SIG-M5 (cell line): ENCODE results near the gene KRTAP21-1.
"Not testable (repeated sequence)": the region's sequence is repeated elsewhere in the genome, so short reads cannot be mapped to it uniquely, and the experiment has no call there.

Experiments used
- DNase-seq: peaks from one replicate; lab custom pipeline; 2025; lab: John Stamatoyannopoulos, UW

The KRTAP21-1 gene

DNA sequence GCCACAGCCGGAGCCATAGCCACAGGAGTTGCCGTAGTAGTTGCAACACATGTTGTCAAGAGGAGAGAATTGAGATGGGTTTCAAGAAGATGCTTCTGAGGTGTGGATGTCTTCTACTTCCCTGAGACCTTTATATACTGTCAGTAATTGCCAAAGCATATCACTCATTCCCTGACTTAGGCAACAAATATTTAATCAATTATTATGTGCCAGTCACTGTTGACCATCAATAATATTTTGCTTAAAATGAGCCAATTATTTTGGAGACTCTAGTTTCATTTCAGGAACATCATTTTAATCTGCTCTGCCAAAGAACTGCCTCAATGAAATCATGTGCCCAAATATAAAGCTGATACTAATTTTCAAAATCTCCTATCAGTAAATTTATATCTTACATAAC is at the start of gene KRTAP21-1:
Gene KRTAP21-1, minus strand, starts transcription at position 101 of the 400 bp plus-strand sequence. Its CDS starts 50 bp downstream, at position 51.
- not testable (repeated sequence) for DNase-seq

DNA sequence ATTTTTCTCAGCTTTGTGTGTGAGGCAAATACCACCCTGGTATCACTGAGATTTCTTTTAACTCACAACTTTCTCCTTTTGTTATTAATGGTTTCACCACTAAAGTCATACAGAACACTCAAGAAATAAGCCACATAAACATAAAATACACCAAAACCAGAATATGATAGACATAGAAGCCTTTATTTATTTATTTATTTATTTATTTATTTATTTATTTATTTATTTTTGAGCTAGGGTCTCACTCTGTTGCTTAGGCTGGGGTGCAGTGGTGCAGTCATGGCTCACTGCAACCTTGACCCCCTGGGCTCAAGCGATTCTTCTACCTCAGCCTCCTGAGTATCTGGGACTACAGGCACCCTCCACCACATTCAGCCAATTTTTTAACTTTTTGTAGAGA is 45.4 kb upstream of the KRTAP21-1 start:
- no peak for DNase-seq

DNA sequence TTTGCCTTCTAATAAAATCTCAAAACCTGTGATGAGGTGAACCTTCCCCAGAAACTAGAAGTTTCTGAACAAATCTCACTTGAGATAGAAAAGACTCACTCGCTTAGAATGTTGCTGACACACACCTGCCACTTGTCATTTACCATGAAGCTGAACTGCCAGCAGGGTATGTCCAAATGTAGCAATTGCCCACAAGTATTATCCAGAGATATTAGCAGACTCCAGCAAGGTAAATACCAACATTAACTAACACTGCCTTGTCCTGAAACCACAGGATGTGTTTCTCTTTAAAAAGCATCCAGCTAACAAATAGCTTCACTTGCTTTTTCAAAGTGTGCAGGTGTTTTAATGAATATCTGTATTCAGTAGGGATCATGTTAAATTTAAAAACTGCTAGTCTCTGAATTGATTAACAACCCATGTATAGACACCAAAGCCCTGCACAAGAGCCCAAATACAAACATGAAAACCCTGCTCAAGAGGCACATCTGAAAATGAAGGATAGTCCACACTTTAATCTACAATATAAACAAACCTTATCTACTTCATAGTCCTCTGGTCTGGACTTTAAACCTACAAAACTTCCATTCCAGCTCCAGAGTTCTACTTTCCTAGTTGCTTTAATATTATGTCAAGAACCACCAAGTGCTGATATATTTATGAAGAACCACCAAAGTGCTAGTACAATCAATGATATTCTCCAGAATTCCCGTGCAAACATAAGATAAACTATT is 38.5 kb upstream of the KRTAP21-1 start:
- DNase-seq, result no peak

DNA sequence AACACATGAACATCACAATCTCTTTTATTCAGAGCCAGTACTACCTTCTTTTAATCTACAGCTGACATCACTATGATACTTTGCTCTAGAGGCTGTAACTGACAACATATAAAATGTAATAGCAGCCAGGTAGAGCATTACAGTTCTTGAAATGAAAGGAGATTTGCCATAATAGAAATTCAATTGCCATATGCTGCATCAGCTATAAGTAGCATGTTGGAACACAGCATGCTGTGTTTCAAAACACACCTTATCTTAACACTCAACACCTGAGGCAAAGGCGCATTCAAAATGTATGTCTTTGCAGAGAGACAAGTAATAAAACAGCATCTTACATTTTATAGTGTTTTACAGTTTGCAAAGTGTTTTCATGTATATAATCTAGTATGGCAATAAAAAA is 24.0 kb upstream of the KRTAP21-1 start:
- no peak for DNase-seq

DNA sequence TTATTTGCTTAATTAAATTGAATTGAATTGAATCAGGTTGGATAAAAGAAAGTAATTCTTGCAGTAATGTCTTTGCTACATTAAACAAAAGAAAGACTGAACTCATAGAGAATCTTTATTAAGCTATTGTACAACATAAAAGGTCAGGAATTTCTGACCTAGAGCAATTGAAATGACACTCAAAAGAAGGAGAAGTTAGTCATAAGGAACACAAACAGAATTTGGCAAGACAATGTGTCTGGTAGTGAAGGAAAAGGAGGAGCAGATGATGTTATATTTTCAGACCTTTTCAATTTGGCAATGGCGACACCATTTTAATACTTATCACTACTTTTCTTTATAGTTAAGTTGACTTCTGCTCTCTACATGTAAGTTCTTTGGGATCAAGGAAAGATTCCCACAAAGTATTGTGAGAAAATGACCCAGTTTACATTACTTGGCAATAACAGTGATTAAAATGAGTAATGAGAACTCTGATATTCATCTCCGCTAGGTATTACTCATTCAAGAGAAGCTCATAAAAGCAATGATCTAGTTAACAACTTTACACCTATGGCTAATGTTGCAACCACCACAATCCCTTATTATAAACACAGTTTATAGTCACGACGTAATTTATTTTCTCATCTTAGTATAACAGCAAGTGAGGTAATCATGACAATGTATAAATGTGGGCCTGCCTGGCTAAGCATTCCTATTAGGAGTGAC is 14.7 kb upstream of the KRTAP21-1 start:
- no peak for DNase-seq

DNA sequence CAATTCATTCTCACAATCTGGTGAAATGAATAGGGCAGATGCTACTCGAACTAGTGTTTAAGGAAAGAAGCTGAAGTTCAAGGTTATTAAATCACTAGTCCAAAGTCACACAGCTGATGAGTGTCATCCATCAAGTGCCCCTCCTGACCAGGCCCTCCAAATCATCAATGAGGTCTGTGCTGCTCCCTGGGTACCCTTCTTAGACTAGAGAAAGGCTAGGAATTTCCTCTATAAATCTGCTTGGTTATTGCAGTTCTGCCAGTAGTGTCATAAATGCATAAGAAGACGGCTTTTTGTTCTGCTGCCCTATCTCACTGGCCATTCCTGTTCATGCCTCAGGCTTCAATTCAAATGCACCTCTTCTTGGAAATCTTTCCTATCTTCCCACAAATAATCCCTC is 5.5 kb upstream of the KRTAP21-1 start:
- no peak for DNase-seq

DNA sequence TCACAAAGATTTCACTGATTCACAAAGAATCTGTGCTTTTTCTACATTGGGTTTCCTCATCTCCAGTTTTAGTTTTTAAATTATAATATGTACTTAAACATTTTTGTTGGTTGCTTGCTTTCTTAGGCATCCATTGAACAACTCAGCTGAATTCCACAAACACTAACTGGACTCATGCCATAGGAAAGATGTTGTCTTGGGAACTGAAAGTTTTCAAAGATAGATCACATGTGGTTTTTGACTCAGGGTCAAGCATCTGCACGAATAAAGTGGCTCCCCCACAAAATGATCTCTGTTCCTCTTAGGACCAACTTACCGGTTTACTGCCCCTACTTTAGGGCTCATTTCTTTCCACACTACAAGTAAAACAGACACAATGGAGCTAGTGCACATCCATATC is 3.1 kb upstream of the KRTAP21-1 start:
- DNase-seq, result no peak

DNA sequence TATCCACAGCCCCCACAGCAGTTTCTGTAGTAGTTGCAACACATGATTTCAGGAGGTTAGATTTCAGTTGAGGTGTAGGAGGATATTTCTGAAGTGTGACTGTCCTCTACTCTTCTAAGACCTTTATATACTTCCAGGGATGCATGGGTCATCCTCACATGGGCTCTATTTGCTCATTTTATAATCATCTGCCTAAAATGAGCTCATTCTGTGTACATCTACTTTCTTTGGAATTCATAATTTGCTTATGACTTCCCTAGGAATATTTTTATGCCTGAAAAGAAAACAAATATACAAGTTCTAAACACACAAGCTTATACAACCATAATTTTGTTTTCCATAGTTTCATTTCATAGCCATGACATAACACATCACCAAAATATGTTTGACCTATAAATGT is 8.1 kb downstream of the KRTAP21-1 start, which contains the start of gene KRTAP21-2:
Gene KRTAP21-2, minus strand, starts transcription at position 101 of the 400 bp plus-strand sequence. Its CDS starts 57 bp downstream, at position 44.
- DNase-seq, result no peak

DNA sequence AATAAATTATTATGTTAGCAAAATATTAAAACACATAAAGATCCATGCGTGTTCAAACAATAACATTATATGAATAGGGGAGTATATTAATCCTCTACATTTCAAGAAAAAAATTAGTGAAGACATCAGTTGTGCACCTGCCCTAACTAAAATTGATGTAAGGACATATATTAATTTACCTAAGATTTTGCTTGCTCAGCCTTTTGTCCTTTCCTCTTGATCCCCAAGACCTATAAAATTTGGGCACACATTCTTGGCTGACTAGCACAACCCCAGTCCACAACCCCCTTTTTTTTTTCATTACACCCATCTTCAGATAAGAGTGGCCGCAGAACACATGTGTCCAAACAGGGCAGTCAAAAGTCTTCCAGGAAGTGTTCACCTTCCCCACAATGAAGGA is 14.8 kb downstream of the KRTAP21-1 start:
- no peak for DNase-seq

DNA sequence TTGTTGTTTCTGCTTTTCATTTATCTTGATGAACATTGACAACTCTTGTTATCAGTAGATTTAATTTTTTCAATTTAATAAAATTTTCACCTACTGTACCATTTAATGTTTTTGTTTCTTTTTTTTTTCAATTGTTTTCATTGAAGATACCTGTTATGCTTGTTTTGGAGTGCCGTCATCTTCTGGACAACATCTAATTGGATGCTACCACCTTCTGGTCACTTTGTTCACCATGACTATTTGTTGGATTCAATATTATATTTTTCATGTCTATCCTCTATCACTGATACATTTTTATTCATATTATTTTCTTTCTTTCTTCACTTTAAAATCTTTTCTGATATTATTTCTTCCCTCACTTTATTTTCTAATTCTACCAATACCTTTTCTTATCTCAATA is 22.2 kb downstream of the KRTAP21-1 start:
- no peak for DNase-seq

DNA sequence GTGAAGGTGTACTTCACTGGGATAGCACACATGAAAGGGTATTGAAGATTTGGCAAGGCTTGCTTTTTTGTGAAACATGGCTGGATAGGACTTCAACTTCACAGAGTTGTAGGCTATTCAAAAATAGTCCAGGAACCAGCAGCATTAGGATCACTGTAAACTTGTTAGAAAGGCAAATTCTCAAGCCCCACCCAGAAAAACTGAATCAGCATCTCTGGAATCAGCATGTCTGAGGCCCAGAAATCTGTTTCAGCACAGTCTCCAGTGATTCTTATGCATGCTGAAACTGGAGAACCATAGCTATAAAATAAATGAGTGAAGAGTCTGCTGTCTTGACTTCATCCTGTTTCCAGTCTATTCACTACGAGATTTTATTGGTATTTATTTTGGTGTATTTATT is 28.5 kb downstream of the KRTAP21-1 start:
- DNase-seq, result no peak

DNA sequence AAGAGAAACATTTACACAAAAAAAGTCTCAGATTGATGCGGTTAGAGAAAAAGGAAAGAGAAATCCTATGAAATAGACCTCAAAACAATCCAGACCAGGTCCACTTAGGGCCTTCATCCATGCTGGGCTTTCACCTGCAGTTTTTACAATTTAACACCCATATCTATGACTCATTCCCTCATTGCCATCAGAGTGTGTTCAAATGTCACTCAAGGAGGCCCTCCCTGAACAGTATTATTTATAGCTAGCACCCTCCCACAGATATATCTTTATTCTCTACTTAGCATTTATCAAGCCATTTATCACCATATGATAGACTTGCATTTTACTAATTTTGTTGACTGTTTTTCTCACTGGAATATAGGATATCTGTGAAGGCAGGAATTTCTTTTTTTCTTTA is 35.8 kb downstream of the KRTAP21-1 start:
- no peak for DNase-seq

DNA sequence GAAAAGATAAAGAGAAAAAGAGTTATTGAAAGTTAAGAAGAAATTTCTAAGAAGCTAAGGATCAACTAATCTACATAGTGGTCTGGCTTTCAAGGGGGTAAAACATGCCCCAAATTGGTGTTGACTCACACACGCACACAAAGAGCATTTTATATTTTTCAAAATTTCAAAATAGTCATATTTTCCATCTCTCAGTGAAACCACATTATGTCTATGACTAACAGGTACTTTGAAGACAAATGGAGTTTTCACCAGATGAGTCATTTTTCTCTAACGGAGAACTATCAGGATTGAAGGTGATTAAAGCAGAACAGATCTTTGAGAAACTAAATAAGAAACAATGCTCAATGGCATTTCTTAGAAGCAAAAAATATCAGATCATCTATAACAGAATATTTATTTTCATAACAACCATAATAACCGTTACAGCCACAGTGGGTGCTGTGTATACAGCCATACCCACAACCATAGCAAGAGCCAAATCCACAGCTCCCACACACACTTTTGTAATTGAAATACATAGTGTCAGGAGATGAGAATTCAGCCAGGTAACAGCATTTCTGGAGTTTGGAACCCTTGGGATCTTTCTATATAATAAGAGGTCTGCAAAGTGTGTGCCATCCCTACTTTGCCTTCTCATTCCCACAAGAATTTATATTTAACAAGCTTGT is 36.9 kb downstream of the KRTAP21-1 start, which contains the start of gene KRTAP21-3:
Gene KRTAP21-3, minus strand, starts transcription at position 539 of the 671 bp plus-strand sequence. Its CDS starts 18 bp downstream, at position 521.
- no peak for DNase-seq

DNA sequence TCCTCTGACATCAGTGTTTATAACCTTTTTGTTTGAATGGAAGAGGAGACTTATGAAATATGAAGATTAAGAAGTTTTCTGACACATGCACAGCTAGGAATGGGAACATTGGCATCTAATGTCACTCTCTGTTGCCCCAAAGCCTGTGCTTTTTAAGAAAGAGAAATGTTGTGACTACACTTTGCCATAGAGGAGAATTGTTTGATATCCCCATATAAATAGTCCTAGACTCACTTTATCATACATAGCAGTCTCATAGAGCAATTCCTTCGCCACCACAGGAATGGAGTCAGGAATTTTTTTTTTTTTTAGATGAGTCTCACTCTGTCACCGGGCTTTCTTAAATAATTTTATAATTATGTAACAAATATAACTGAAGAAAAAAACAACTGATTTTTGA is 38.1 kb downstream of the KRTAP21-1 start:
- DNase-seq, result no peak

DNA sequence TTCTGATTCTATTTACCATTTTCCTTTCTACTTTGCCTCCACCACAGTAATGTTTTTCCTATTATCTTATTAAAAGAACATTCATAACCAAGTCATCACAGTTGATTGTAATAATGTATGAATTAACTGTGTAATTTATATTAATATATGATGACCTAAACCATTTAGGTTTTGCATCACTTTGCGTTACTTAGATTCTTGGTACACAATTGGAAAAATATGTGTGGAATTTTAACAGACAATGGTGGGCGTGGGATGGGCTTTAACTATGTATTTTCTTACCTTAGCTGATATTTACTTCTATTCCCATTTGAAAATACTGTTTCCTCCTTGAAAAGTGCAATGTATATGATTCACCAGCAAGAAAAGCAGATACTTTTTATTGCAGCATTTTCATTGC is 40.3 kb downstream of the KRTAP21-1 start:
- no peak for DNase-seq

DNA sequence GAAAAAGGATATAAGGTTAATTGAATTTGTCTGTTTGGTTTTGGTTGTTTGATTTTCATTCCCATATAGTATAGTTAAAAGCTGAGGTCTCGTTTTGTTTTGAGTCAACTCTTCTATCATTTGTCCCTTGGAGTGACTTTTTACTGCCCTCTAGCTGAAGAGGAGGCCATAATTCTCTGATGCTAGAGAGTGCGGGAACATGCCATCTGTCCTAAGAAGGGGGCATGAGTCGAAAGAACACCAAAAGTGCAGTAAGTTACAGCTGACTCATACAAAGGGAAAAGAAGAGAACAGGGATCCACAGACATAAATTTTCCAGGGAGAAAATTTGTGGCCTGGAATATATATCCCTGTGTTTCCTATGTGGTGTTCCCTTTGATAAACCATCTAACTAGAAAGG is 40.8 kb downstream of the KRTAP21-1 start:
- DNase-seq, result no peak

DNA sequence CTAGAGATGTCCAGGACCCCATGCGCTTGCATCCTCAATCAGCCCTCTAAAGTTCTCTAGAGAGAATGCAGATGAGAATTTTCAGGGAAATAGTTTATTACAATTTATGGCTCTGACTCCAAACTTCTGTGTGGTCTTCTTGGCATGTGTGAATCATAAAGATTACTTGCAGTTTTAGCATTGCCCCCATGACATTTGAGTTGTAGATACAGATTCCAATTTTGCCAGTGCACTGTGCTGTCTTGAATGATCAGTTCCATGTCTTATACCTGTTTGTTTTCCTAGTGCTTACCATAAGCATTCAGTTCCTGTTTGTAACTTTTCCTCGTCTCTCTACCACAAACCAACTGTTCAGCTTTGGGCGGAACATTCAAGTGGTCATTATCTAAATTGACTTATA is 41.5 kb downstream of the KRTAP21-1 start:
- no peak for DNase-seq

DNA sequence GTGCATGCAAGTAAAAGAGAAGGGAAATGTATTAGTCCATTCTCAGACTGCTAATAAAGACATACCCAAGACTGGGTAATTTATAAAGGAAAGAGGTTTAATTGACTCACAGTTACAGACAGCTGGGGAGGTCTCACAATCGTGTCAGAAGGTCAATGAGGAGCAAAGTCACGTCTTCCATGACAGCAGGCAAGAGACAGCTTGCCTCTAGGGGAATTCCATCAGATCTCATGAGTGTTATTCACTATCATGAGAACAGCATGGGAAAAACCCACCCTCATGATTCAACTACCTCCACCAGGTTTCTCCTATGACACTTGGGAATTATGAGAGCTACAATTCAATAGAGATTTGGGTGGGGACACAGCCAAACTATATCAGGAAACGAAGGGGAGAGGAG is 44.7 kb downstream of the KRTAP21-1 start:
- DNase-seq, result no peak

DNA sequence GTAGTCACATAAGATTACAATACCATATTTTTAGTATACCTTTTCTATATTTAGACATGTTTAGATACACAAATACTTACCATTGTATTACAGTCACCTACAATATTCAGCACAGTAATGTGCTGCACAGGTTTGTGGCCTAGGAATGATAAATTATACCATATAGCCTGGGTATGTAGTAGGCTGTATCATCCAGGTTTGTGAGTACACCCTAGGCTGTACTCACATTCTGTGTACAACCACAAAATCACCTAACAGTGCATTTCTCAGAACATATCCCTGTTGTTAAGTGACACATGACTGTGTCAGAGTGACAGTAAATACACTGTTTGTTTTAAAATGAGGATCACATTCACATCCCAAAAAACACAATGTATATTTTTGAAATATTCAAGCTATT is 47.8 kb downstream of the KRTAP21-1 start:
- no peak for DNase-seq
